OCI-LY7 (cell line): ENCODE data around the gene MKKS. TPM values are rescaled to one million over a fixed set of nuclear protein-coding genes. Genes with fewer than 3 reads are reported as not detected.

ENCODE experiments used
- BruUV-seq: library from RNA; stranded (reverse); fragments of 400-500 nt; replicated peaks from 2 replicates; lab custom pipeline; 2021; lab: Mats Ljungman, UMichigan
- CTCF ChIA-PET: fragments of 300-600 bp; sonication (Branson Sonifier 250); formaldehyde crosslinking; loops from one replicate; lab custom pipeline; 2022; ENCODE audit warnings: antibody characterized with exemption; ENCODE audit not compliant: unreplicated experiment; lab: Charles Lee
- POLR2A ChIA-PET: fragments of 300-600 bp; sonication (Branson Sonifier 250); formaldehyde crosslinking; loops from one replicate; lab custom pipeline; 2022; ENCODE audit warnings: antibody characterized with exemption; lab: Charles Lee
- DNase-seq: peaks from one replicate; pipeline ENCODE4 v3.0.0-alpha.2; 2015; ENCODE audit warnings: low spot score
- H2AFZ ChIP-seq: fragments of 200-600 bp; sonication (generic), shearing (Covaris generic); 2 replicates; pipeline ENCODE4 v1.6.1; 2014; ENCODE audit warnings: mild to moderate bottlenecking, antibody characterized with exemption, low read length, moderate library complexity
- H3K27ac ChIP-seq: fragments of 200-600 bp; sonication (generic); 2 replicates; pipeline ENCODE4 v1.5.1; 2014; ENCODE audit warnings: mixed run types, low read depth, mild to moderate bottlenecking, moderate library complexity, low read length, inconsistent platforms; ENCODE audit not compliant: poor library complexity, severe bottlenecking
- H3K36me3 ChIP-seq: fragments of 200-600 bp; sonication (generic); 2 replicates; pipeline ENCODE4 v1.6.1; 2014; ENCODE audit warnings: mild to moderate bottlenecking, antibody characterized with exemption, low read length, moderate library complexity, mixed read lengths; ENCODE audit not compliant: insufficient read depth
- H3K4me1 ChIP-seq: fragments of 200-600 bp; sonication (generic); 2 replicates; pipeline ENCODE4 v1.5.1; 2014; ENCODE audit warnings: mild to moderate bottlenecking, low read length; ENCODE audit not compliant: insufficient read depth, poor library complexity, severe bottlenecking
- H3K4me2 ChIP-seq: fragments of 200-600 bp; sonication (generic); 2 replicates; pipeline ENCODE4 v1.6.1; 2014; ENCODE audit warnings: mild to moderate bottlenecking, low read length
- H3K4me3 ChIP-seq: fragments of 200-600 bp; sonication (generic); 2 replicates; pipeline ENCODE4 v1.5.1; 2014; ENCODE audit warnings: mild to moderate bottlenecking, low read depth, low read length; ENCODE audit not compliant: poor library complexity, severe bottlenecking
- H3K79me2 ChIP-seq: fragments of 200-600 bp; sonication (generic); 2 replicates; pipeline ENCODE4 v1.6.1; 2016; ENCODE audit warnings: low read depth, mild to moderate bottlenecking, low read length, moderate library complexity, mixed read lengths; ENCODE audit not compliant: insufficient read depth
- H3K9me2 ChIP-seq: fragments of 200-600 bp; sonication (generic); 2 replicates; pipeline ENCODE4 v1.6.1; 2016; ENCODE audit warnings: mild to moderate bottlenecking, low read length, mixed read lengths; ENCODE audit not compliant: insufficient read depth
- H3K9me3 ChIP-seq: fragments of 200-600 bp; sonication (generic); 2 replicates; pipeline ENCODE4 v1.6.1; 2014; ENCODE audit warnings: mild to moderate bottlenecking, mixed run types, low read length, mixed read lengths
- H4K20me1 ChIP-seq: fragments of 200-600 bp; sonication (generic); 2 replicates; pipeline ENCODE4 v1.6.1; 2014; ENCODE audit warnings: mild to moderate bottlenecking, antibody characterized with exemption, low read length, moderate library complexity, mixed read lengths; ENCODE audit not compliant: insufficient read depth
- EZH2phosphoT487 ChIP-seq: fragments of 200-600 bp; sonication (generic); IDR thresholded peaks from 2 replicates; pipeline ENCODE4 v1.6.1; 2018; ENCODE audit warnings: low read depth, borderline replicate concordance, mild to moderate bottlenecking, mixed run types, antibody characterized with exemption, low read length, moderate library complexity, mixed read lengths
- intact Hi-C: fragments of 100-400 bp; cut with micrococcal nuclease; formaldehyde crosslinking; loops from one replicate; pipeline ENCODE4 v1.10.0; 2022; ENCODE audit not compliant: unreplicated experiment
- total RNA-seq, 2 experiments: library from RNA; depleted of rRNA in 1 of 2; stranded (reverse); fragments of >200 nt in 1 of 2; shearing (Covaris generic) in 1 of 2; gene quantifications; 2 replicates each; pipeline ENCODE4 v1.2.3, GENCODE V29; 2014 to 2022
- TF ChIP-seq, protein P1 (sequence below): fragments of 200-600 bp; sonication (generic); conservative IDR thresholded peaks from 2 replicates; pipeline ENCODE4 v1.5.1; 2014; ENCODE audit warnings: mild to moderate bottlenecking, antibody characterized with exemption, low read length, moderate library complexity, mixed read lengths

Gene MKKS
- total RNA-seq, 2 experiments from 2014 or later = 1.0 to 5.6 TPM

DNA sequence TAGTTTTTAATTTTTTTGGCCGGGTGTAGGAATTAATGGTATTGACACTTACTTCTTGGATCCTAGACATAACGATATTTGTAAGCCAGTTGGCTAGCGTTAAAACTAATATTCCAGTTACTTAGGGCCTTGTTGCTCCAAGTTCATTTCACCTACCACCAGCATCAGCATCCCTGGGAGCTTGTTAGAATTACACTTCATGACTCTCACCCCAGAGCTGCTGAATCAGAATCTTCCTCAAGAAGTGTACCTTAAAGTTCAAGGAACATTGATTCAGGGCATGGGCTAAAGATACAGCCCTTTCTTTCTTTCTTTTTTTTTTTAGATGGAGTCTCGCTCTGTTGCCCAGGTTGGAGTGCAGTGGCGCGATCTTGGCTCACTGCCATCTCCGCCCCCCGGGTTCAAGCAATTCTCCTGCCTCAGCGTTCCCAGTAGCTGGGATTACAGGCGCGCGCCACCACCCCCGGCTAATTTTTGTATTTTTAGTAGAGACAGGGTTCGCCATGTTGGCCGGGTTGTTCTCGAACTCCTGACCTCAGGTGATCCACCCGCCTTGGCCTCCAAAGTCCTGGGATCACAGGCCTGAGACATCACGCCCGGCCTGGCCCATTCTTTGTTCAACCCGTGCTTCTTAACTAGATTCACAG is 2.2 kb upstream of the MKKS start:
- Histone ChIP-seq H3K9me2 (no peaks in the 10 kb centered on the region), H3K4me1 (peaks cover 40% of the 10 kb centered on the region), H4K20me1 (no peaks in the 10 kb centered on the region), H3K79me2 (peaks cover 43% of the 10 kb centered on the region), H3K4me2 (peak overlapping the region; percentile 89), H3K9me3 (no peaks in the 10 kb centered on the region), H3K36me3 (peaks cover 10% of the 10 kb centered on the region), H2AFZ (no peak overlapping the region), H3K27ac (no peak overlapping the region), H3K4me3 (peak overlapping the region; percentile 94)
- CTCF ChIA-PET = no interaction called here
- intact Hi-C loops = loop anchor here (10.0 kb wide), 1 partner anchor 401 kb away; the partner anchor contains the start of gene ANKEF1
- TF ChIP-seq, protein P1, sequence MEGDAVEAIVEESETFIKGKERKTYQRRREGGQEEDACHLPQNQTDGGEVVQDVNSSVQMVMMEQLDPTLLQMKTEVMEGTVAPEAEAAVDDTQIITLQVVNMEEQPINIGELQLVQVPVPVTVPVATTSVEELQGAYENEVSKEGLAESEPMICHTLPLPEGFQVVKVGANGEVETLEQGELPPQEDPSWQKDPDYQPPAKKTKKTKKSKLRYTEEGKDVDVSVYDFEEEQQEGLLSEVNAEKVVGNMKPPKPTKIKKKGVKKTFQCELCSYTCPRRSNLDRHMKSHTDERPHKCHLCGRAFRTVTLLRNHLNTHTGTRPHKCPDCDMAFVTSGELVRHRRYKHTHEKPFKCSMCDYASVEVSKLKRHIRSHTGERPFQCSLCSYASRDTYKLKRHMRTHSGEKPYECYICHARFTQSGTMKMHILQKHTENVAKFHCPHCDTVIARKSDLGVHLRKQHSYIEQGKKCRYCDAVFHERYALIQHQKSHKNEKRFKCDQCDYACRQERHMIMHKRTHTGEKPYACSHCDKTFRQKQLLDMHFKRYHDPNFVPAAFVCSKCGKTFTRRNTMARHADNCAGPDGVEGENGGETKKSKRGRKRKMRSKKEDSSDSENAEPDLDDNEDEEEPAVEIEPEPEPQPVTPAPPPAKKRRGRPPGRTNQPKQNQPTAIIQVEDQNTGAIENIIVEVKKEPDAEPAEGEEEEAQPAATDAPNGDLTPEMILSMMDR = no peak
- TF ChIP-seq EZH2phosphoT487 = no peak
- DNase-seq = no peak
- POLR2A ChIA-PET = interaction anchor here (1.8 to 2.5 kb wide), 2 partner anchors 13 to 16 kb away, joined by 9 to 11 read pairs; no protein-coding TSS in a partner anchor
- BruUV-seq = no TSS peak

DNA sequence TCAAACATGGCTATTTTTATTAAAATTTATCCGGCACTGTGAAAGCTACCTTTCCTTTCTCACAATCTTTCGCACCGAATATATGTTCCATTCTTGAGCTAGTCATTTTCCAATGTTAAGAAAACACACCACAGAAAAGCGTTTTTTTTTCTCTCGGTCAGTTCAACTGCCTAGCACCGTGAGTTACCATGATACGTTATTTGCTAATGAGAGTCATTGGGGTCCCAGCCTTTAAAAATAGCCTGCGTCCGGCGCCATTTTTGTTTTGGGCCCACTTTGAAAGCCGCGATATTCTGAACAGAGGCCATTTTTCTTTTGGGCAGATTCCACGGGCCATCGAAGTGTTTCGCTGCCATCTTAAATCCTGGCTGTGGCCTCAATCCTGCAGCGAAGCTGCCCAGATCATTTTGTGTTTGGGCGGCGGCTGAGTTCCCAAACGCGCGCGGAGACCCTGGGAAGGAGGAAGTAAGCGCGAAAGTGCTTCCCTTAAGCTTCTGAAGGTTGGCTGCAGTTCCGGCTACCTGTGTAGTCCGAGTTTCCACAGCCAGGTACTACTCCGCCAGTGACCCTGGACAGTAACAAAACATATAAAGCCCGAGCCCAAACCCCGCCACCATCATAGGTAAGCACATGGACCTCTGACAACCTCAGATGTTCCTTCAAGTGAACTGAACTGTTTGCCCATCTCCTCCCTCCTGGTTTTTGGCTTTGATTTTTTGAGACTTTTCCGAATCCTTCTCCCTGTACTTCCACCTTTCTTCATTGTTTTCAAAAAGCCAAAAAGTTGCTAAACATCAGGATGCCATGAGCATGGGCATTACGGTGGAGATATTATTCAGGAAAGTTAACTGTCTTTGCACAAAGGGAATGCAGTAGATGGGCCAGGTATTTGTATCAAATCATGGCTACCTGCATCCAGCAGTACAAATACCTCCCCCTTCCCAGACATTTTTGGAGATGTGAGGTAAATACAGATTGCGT is 1.1 kb upstream of the MKKS start, which contains the start of gene SLX4IP:
TSS of gene SLX4IP (plus strand) at position 474 of the 981 bp plus-strand sequence. CDS start 22,900 bp downstream, outside the sequence.
- H3K9me3 ChIP-seq = no peaks in the 10 kb centered on the region
- no peaks in the 10 kb centered on the region for H4K20me1 ChIP-seq
- peak within 1 kb of the TSS; percentile 94 for H3K4me3 ChIP-seq
- POLR2A ChIA-PET = interaction anchor here (0.6 to 2.5 kb wide), 8 partner anchors 10 to 852 kb away, joined by 3 to 11 read pairs (median 4); no protein-coding TSS in a partner anchor
- H2AFZ ChIP-seq = peak within 1 kb of the TSS; percentile 99
- TSS peak; percentile 81 for BruUV-seq
- H3K36me3 ChIP-seq = peaks cover 9% of the 10 kb centered on the region
- H3K4me1 ChIP-seq = peaks cover 40% of the 10 kb centered on the region
- peak; percentile 97 for DNase-seq
- no peaks in the 10 kb centered on the region for H3K9me2 ChIP-seq
- TF ChIP-seq, protein P1 = no peak
- no peak for TF ChIP-seq EZH2phosphoT487
- peak within 1 kb of the TSS; percentile 89 for H3K4me2 ChIP-seq
- H3K27ac ChIP-seq = peak within 1 kb of the TSS; percentile 81
- CTCF ChIA-PET = interaction anchor here (1.0 kb wide), 1 partner anchor 9 kb away, joined by 3 read pairs; no protein-coding TSS in a partner anchor
- intact Hi-C loops = loop anchor here (2.0 to 10.0 kb wide), 2 partner anchors 240 to 400 kb away; partner anchors contain the start of gene ANKEF1
- H3K79me2 ChIP-seq = peaks cover 42% of the 10 kb centered on the region
